ENCODE data around the gene OBP2A.

DNA sequence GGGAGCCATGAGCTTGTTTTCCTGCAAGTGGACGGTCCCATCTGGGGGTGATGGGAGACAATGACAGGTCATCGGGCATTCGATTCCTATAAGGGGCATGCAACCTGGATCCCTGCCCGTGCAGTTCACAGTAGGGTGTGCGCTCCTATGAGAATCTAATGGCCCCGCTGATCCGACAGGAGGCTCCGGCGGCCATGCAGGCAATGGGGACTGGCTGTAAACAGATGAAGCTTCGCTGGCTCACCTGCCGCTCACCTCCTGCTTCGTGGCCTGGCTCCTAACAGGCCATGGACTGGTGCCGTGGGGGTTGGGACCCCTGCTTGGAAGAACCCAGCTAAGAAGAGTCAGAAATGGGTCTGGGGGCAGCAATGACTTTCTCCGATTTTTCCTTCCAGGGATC, 36.6 kb downstream of the OBP2A start:
- TF ChIP-seq POLR2AphosphoS5 (IDR thresholded peaks at IDR 0.05; ENCODE audit: low read depth, low read length) (no peak), BACH1 (IDR thresholded peaks at IDR 0.05; ENCODE audit: low read length) (no peak), TCF12 (IDR thresholded peaks at IDR 0.05; ENCODE audit: low read depth, low read length) (no peak)
- TF ChIP-seq, protein P1, sequence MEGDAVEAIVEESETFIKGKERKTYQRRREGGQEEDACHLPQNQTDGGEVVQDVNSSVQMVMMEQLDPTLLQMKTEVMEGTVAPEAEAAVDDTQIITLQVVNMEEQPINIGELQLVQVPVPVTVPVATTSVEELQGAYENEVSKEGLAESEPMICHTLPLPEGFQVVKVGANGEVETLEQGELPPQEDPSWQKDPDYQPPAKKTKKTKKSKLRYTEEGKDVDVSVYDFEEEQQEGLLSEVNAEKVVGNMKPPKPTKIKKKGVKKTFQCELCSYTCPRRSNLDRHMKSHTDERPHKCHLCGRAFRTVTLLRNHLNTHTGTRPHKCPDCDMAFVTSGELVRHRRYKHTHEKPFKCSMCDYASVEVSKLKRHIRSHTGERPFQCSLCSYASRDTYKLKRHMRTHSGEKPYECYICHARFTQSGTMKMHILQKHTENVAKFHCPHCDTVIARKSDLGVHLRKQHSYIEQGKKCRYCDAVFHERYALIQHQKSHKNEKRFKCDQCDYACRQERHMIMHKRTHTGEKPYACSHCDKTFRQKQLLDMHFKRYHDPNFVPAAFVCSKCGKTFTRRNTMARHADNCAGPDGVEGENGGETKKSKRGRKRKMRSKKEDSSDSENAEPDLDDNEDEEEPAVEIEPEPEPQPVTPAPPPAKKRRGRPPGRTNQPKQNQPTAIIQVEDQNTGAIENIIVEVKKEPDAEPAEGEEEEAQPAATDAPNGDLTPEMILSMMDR (IDR thresholded peaks at IDR 0.05; ENCODE audit: control extremely low read depth in 1 of 3, insufficient read depth in 1 of 3, low read depth in 1 of 3, low read length in 3 of 3) = no peak

Measured in H1 (cell line).